Astrocyte of the spinal cord (primary cell): ENCODE measurements around the gene SLC12A2.

ENCODE experiments used
- DNase-seq: peaks from one replicate; pipeline ENCODE4 v3.0.0; 2011; ENCODE audit warnings: low read depth, low spot score
- H3K4me3 ChIP-seq: 2 replicates; pipeline ENCODE4 v1.5.1; 2011; ENCODE audit warnings: low read depth, mild to moderate bottlenecking, low read length, moderate library complexity
- in situ Hi-C: cut with HindIII; loops from 2 replicates; pipeline ENCODE4 v1.10.0; 2017; ENCODE audit warnings: low sequenced_read_pairs
- TF ChIP-seq, protein P1 (sequence below): IDR thresholded peaks from 2 replicates; pipeline ENCODE4 v1.5.1; 2012; ENCODE audit warnings: low read depth, mild to moderate bottlenecking, low read length, inconsistent platforms

The SLC12A2 gene

DNA sequence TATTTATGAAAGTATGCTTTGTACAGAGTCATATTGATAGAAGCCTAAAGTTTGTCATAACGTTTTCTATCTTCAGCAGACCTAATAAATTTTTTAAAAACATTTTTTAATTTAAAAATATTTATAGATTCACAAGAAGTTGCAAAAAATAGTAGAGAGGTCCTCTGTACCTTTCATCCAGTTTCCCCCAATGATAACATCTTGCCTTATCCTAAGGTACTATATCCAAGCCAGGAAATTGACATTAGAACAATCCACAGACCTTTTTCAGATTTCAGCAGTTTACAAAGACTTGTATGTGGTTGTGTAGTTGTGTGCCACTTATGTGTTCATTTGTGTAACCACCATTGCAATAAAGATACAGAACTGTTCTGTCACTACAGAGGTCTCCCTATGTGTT, 88.5 kb downstream of the SLC12A2 start:
- TF ChIP-seq, protein P1, sequence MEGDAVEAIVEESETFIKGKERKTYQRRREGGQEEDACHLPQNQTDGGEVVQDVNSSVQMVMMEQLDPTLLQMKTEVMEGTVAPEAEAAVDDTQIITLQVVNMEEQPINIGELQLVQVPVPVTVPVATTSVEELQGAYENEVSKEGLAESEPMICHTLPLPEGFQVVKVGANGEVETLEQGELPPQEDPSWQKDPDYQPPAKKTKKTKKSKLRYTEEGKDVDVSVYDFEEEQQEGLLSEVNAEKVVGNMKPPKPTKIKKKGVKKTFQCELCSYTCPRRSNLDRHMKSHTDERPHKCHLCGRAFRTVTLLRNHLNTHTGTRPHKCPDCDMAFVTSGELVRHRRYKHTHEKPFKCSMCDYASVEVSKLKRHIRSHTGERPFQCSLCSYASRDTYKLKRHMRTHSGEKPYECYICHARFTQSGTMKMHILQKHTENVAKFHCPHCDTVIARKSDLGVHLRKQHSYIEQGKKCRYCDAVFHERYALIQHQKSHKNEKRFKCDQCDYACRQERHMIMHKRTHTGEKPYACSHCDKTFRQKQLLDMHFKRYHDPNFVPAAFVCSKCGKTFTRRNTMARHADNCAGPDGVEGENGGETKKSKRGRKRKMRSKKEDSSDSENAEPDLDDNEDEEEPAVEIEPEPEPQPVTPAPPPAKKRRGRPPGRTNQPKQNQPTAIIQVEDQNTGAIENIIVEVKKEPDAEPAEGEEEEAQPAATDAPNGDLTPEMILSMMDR: no peak
- no peak for DNase-seq
- in situ Hi-C loops: no loop called here
- H3K4me3 ChIP-seq: no peak overlapping the region

GRCh38 chr5:128174951-128175350, 91.4 kb downstream of the SLC12A2 start:
- peak; percentile 26 for DNase-seq
- TF ChIP-seq, protein P1: no peak
- in situ Hi-C loops: no loop called here
- H3K4me3 ChIP-seq: no peak overlapping the region

DNA sequence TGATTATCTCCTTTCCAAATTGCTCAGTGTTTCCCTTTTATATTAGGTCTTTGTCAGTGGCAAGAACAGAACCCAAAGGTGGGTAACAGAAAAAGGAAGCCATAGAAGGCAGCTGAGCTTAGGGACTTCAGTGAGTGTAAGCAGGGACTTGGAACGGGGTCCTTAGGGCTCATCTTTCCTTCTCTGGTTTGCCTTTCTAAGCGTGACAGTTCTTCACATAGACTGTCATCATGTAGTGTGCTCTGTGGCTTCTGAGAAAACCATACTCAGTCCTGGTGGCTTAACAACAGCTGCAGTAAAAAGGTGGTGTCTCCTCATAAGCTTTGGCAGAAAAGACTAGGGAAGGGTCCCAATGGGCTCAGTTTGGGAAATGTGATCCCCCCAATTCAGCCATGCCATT, 108.8 kb downstream of the SLC12A2 start:
- DNase-seq: no peak
- in situ Hi-C loops: no loop called here
- TF ChIP-seq, protein P1: no peak
- H3K4me3 ChIP-seq: no peak overlapping the region

GRCh38 chr5:128193665-128194390, 110.3 kb downstream of the SLC12A2 start:
- in situ Hi-C loops: no loop called here
- TF ChIP-seq, protein P1: no peak
- H3K4me3 ChIP-seq: no peak overlapping the region
- no peak for DNase-seq

DNA sequence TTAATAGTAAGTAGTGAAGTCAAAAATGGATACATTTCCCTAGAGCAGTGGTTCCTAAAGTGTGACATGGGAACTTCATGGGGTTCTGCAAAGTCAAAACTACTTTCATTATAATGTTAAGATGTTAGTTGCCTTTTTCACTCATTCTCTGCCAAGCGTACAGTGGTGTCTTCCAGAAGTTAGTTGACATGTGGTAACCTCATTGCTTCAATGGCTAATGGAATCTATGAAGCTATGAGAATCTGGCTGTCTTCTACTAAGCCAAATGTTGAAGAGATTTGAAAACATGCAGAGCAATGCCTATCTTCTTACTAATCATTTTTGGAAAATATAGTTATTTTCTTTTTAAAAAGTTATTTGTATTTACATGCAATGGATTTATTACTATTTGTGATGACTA, 111.8 kb downstream of the SLC12A2 start:
- H3K4me3 ChIP-seq: no peak overlapping the region
- TF ChIP-seq, protein P1: no peak
- in situ Hi-C loops: no loop called here
- no peak for DNase-seq

- TF ChIP-seq, protein P1: no peak
- in situ Hi-C loops: no loop called here
- DNase-seq: no peak
- H3K4me3 ChIP-seq: no peak overlapping the region
These were observed 112.5 kb downstream of the SLC12A2 start for GRCh38 chr5:128196080-128196479.
